ENCODE results near the gene SGMS1.
"Not testable (repeated sequence)": the region's sequence is repeated elsewhere in the genome, so short reads cannot be mapped to it uniquely, and the experiment has no call there.

SGMS1 gene

GRCh38 chr10:50552771-50553535, 70.8 kb downstream of the SGMS1 start:
- DNase-seq: no peak

- no peak for DNase-seq
These were observed 71.4 kb downstream of the SGMS1 start for GRCh38 chr10:50552308-50552707.

GRCh38 chr10:50551894-50552293, 71.9 kb downstream of the SGMS1 start:
- DNase-seq: no peak

GRCh38 chr10:50550291-50550839, 73.4 kb downstream of the SGMS1 start:
- DNase-seq: no peak

- not testable (repeated sequence) for DNase-seq
These were observed 74.6 kb downstream of the SGMS1 start for GRCh38 chr10:50549186-50549585.

- DNase-seq: not testable (repeated sequence)
These were observed 75.3 kb downstream of the SGMS1 start for GRCh38 chr10:50548481-50548880.

GRCh38 chr10:50546287-50546686, 77.5 kb downstream of the SGMS1 start:
- not testable (repeated sequence) for DNase-seq

GRCh38 chr10:50545846-50546245, 77.9 kb downstream of the SGMS1 start:
- no peak for DNase-seq

GRCh38 chr10:50544857-50545429, 78.8 kb downstream of the SGMS1 start:
- no peak for DNase-seq

GRCh38 chr10:50544095-50544856, 79.5 kb downstream of the SGMS1 start:
- DNase-seq: no peak

GRCh38 chr10:50542871-50543270, 80.9 kb downstream of the SGMS1 start:
- no peak for DNase-seq

- no peak for DNase-seq
These were observed 81.8 kb downstream of the SGMS1 start for GRCh38 chr10:50541921-50542320.

- DNase-seq: no peak
These were observed 82.4 kb downstream of the SGMS1 start for GRCh38 chr10:50541317-50541716.

GRCh38 chr10:50540826-50541122, 83.0 kb downstream of the SGMS1 start:
- no peak for DNase-seq

GRCh38 chr10:50540069-50540825, 83.5 kb downstream of the SGMS1 start:
- DNase-seq: no peak

GRCh38 chr10:50538555-50539398, 85.0 kb downstream of the SGMS1 start:
- no peak for DNase-seq

GRCh38 chr10:50536617-50537240, 87.0 kb downstream of the SGMS1 start:
- DNase-seq: no peak

- DNase-seq: not testable (repeated sequence)
These were observed 88.9 kb downstream of the SGMS1 start for GRCh38 chr10:50534748-50535376.

GRCh38 chr10:50533296-50533695, 90.5 kb downstream of the SGMS1 start:
- no peak for DNase-seq

GRCh38 chr10:50531388-50532077, 92.2 kb downstream of the SGMS1 start:
- no peak for DNase-seq
